Keratinocyte (primary cell): ENCODE data around the gene MYOD1. TPM values are rescaled to one million over a fixed set of nuclear protein-coding genes. Genes with fewer than 3 reads are reported as not detected.
A peak's percentile ranks its signal among the peaks of the same experiment; 100 is the strongest.

Experiments used
- DNase-seq: peaks from one replicate; pipeline ENCODE4 v3.0.0-alpha.2; 2011; ENCODE audit warnings: low read depth, missing footprints, low spot score
- FAIRE-seq: peaks from 2 replicates; lab custom pipeline; 2011; peaks lifted over from hg19 to GRCh38; lab: Jason Lieb, UNC
- H2AFZ ChIP-seq: 2 replicates; pipeline ENCODE4 v1.6.0; 2012; ENCODE audit warnings: low read length, control low read depth, inconsistent platforms; ENCODE audit not compliant: control insufficient read depth
- H3K27ac ChIP-seq: 2 replicates; pipeline ENCODE4 v1.5.1; 2011; ENCODE audit warnings: low read length; ENCODE audit not compliant: control insufficient read depth, insufficient read depth
- H3K27me3 ChIP-seq: 3 replicates; pipeline ENCODE4 v1.6.0; 2011; ENCODE audit warnings: low read length; ENCODE audit not compliant: control insufficient read depth, insufficient read depth; ENCODE audit errors: extremely low read depth
- H3K36me3 ChIP-seq, 2 experiments: 2 replicates in 1 of 2; 3 replicates in 1 of 2; pipeline ENCODE4 v1.5.1; 2011; ENCODE audit warnings: low read length in 2 of 2, mild to moderate bottlenecking in 1 of 2; ENCODE audit not compliant: control insufficient read depth in 2 of 2, insufficient read depth in 2 of 2; ENCODE audit errors: extremely low read depth in 1 of 2
- H3K4me1 ChIP-seq: 3 replicates; pipeline ENCODE4 v1.5.1; 2011; ENCODE audit warnings: low read length; ENCODE audit not compliant: control insufficient read depth, insufficient read depth; ENCODE audit errors: extremely low read depth
- H3K4me2 ChIP-seq: 3 replicates; pipeline ENCODE4 v1.6.0; 2011; ENCODE audit warnings: low read depth, low read length; ENCODE audit not compliant: control insufficient read depth, insufficient read depth; ENCODE audit errors: extremely low read depth
- H3K4me3 ChIP-seq, 3 experiments: fragments of 200-600 bp in 1 of 3; sonication (generic) in 1 of 3; 2 replicates in 2 of 3; 3 replicates in 1 of 3; pipeline ENCODE4 v1.5.1; 2011 to 2016; ENCODE audit warnings: low read length in 3 of 3, mild to moderate bottlenecking in 3 of 3, control low read depth in 2 of 3, inconsistent platforms in 1 of 3, low read depth in 1 of 3, mixed read lengths in 1 of 3, mixed run types in 1 of 3, moderate library complexity in 1 of 3; ENCODE audit not compliant: control insufficient read depth in 2 of 3, insufficient read depth in 2 of 3; ENCODE audit errors: extremely low read depth in 1 of 3
- H3K79me2 ChIP-seq: 2 replicates; pipeline ENCODE4 v1.6.0; 2012; ENCODE audit warnings: low read length; ENCODE audit not compliant: control insufficient read depth, insufficient read depth
- H3K9ac ChIP-seq: 3 replicates; pipeline ENCODE4 v1.6.0; 2011; ENCODE audit warnings: low read length; ENCODE audit not compliant: control insufficient read depth, insufficient read depth; ENCODE audit errors: extremely low read depth
- H3K9me1 ChIP-seq: 3 replicates; pipeline ENCODE4 v1.6.0; 2011; ENCODE audit warnings: low read length; ENCODE audit not compliant: control insufficient read depth, insufficient read depth; ENCODE audit errors: extremely low read depth
- H3K9me3 ChIP-seq: 2 replicates; pipeline ENCODE4 v1.5.1; 2012; ENCODE audit warnings: low read depth, low read length; ENCODE audit not compliant: control insufficient read depth
- H4K20me1 ChIP-seq: 3 replicates; pipeline ENCODE4 v1.6.0; 2011; ENCODE audit warnings: low read length; ENCODE audit not compliant: control insufficient read depth, insufficient read depth; ENCODE audit errors: extremely low read depth
- EZH2 ChIP-seq: IDR thresholded peaks from one replicate; pipeline ENCODE4 v1.6.1; 2012; ENCODE audit warnings: inconsistent platforms, mild to moderate bottlenecking, low read length, moderate library complexity
- dilution Hi-C: fragments of 300-500 bp; cut with MboI; formaldehyde crosslinking; loops from one replicate; pipeline ENCODE4 v1.7.0; 2020; ENCODE audit warnings: low sequenced_read_pairs; ENCODE audit not compliant: extremely low pct_ligation_motif_present
- polyA plus RNA-seq, 5 experiments: library from polyadenylated mRNA; depleted of rRNA in 3 of 5; stranded (reverse) in 3 of 5; stranded (forward) in 1 of 5; unstranded in 1 of 5; fragments of >200 nt; gene quantifications; 1 replicate in 1 of 5; 2 replicates in 3 of 5; 3 replicates in 1 of 5; pipeline versions ENCODE4 v1.2.1 to v1.2.3, GENCODE V29; 2011 to 2012; ENCODE audit warnings: missing spikeins in 2 of 5, low read depth in 1 of 5, low replicate concordance in 1 of 5
- TF ChIP-seq, protein P1 (sequence below), 3 experiments: IDR thresholded peaks in 1 of 3; conservative IDR thresholded peaks in 1 of 3; optimal IDR thresholded peaks in 1 of 3; 2 replicates in 2 of 3; 3 replicates in 1 of 3; pipeline versions ENCODE3 to v1.5.1; 2011; ENCODE audit warnings: low read length in 3 of 3, mild to moderate bottlenecking in 3 of 3, moderate library complexity in 2 of 3, control low read depth in 1 of 3, inconsistent platforms in 1 of 3; ENCODE audit not compliant: insufficient read depth in 2 of 3; ENCODE audit errors: extremely low read depth in 1 of 3

MYOD1 gene
- polyA plus RNA-seq, 1 donor (not counting 4 experiments of a cell fraction or from before 2014, with no cell fraction given), result not detected

DNA sequence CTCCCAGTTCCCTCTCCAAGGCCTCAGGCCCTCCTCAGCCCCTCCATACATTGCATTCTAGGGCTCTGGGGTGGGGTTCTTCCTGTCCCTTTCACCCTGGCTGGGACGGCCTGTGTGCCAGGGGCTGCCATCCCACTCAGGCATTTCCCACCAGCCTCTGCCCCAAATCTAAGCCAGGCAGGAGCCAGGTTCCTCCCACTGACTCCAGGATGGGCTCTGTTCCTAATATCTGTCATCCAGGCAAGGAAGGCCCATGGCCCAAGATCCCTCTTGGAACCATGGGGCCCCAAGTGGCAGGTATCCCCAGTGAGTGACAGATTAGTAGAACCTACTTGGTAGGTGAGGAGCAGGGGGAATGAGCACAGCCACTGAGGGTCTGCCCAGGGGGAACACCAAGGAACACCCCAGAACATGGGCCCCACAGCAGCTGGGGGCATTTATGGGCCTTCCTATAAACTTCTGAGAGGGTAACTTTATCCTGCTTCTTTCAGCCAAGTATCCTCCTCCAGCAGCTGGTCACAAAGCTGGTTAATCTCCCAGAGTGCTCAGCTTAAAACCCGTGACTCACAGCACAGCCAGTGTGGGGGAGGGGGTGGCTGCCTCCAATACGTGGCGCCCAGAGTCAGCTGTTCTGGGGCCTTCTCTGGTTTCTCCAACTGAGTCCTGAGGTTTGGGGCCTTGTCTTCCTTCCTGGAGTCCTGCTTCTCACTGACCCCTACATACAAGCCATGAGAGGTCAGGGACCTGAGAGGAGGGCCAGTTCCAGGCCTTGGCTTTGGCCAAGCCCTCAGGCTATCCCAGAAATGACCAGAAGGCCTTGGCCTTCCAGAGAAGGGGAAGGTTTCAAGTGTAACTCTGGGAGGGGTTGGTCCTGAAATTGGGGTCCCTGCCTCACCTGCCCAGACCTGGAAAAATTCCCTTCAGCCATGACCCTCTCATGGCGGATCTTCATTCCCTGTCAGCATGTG is 19.9 kb upstream of the MYOD1 start:
- dilution Hi-C loops, result no loop called here
- H3K4me1 ChIP-seq, result no peaks in the 10 kb centered on the region
- peaks cover 29% of the 10 kb centered on the region for H3K27me3 ChIP-seq
- H2AFZ ChIP-seq, result no peak overlapping the region
- no peaks in the 10 kb centered on the region for H4K20me1 ChIP-seq
- FAIRE-seq (no peak), DNase-seq (no peak)
- H3K36me3 ChIP-seq, result no peaks in the 10 kb centered on the region
- H3K27ac ChIP-seq, result no peak overlapping the region
- no peak overlapping the region for H3K9ac ChIP-seq
- no peak overlapping the region for H3K4me2 ChIP-seq
- no peak for TF ChIP-seq EZH2
- TF ChIP-seq, protein P1, sequence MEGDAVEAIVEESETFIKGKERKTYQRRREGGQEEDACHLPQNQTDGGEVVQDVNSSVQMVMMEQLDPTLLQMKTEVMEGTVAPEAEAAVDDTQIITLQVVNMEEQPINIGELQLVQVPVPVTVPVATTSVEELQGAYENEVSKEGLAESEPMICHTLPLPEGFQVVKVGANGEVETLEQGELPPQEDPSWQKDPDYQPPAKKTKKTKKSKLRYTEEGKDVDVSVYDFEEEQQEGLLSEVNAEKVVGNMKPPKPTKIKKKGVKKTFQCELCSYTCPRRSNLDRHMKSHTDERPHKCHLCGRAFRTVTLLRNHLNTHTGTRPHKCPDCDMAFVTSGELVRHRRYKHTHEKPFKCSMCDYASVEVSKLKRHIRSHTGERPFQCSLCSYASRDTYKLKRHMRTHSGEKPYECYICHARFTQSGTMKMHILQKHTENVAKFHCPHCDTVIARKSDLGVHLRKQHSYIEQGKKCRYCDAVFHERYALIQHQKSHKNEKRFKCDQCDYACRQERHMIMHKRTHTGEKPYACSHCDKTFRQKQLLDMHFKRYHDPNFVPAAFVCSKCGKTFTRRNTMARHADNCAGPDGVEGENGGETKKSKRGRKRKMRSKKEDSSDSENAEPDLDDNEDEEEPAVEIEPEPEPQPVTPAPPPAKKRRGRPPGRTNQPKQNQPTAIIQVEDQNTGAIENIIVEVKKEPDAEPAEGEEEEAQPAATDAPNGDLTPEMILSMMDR (optimal IDR thresholded peaks at IDR 0.05 in 1 of 3, IDR thresholded peaks at IDR 0.05 in 1 of 3, conservative IDR thresholded peaks at IDR 0.05 in 1 of 3; ENCODE audit: extremely low read depth in 1 of 3, insufficient read depth in 2 of 3, low read length in 3 of 3), result no peak
- no peaks in the 10 kb centered on the region for H3K79me2 ChIP-seq
- no peaks in the 10 kb centered on the region for H3K9me3 ChIP-seq
- no peak overlapping the region for H3K4me3 ChIP-seq
- no peaks in the 10 kb centered on the region for H3K9me1 ChIP-seq

- dilution Hi-C loops, result no loop called here
- H3K36me3 ChIP-seq, result no peaks in the 10 kb centered on the region
- H4K20me1 ChIP-seq, result no peaks in the 10 kb centered on the region
- H3K79me2 ChIP-seq, result no peaks in the 10 kb centered on the region
- H3K9ac ChIP-seq, result no peak overlapping the region
- H3K9me3 ChIP-seq, result no peaks in the 10 kb centered on the region
- H3K9me1 ChIP-seq, result no peaks in the 10 kb centered on the region
- no peak overlapping the region for H2AFZ ChIP-seq
- no peak overlapping the region for H3K4me2 ChIP-seq
- TF ChIP-seq, protein P1 (optimal IDR thresholded peaks at IDR 0.05 in 1 of 3, IDR thresholded peaks at IDR 0.05 in 1 of 3, conservative IDR thresholded peaks at IDR 0.05 in 1 of 3; ENCODE audit: extremely low read depth in 1 of 3, insufficient read depth in 2 of 3, low read length in 3 of 3), result no peak
- TF ChIP-seq EZH2, result no peak
- FAIRE-seq (peak; percentile 20), DNase-seq (no peak)
- H3K4me1 ChIP-seq, result no peaks in the 10 kb centered on the region
- H3K4me3 ChIP-seq, result no peak overlapping the region
- H3K27me3 ChIP-seq, result peaks cover 13% of the 10 kb centered on the region
- H3K27ac ChIP-seq, result no peak overlapping the region
Measured at GRCh38 chr11:17700991-17701390, 18.4 kb upstream of the MYOD1 start.
